ENCODE results near the gene CARTPT.

The CARTPT gene

GRCh38 chr5:71705421-71705820 lies 13.7 kb upstream of the CARTPT start:
- H3K27ac ChIP-seq (replicated peaks) = no peak overlapping the region
- TF ChIP-seq SPI1 (IDR thresholded peaks at IDR 0.05; ENCODE audit: borderline replicate concordance, low read depth) = no peak
- TF ChIP-seq CTCF (IDR thresholded peaks at IDR 0.05; ENCODE audit: insufficient read depth, low read length) = no peak
- no peak for TF ChIP-seq REST (IDR thresholded peaks at IDR 0.05; ENCODE audit: insufficient replicate concordance, low read depth)
- TF ChIP-seq GABPA (IDR thresholded peaks at IDR 0.05; ENCODE audit: low read depth) = no peak
- no peak for TF ChIP-seq POLR2AphosphoS5 (IDR thresholded peaks at IDR 0.05; ENCODE audit: low read depth)
- DNase-seq (ENCODE audit: low read depth in 1 of 2, low spot score in 1 of 2) = no peak

GRCh38 chr5:71706906-71707305 lies 12.2 kb upstream of the CARTPT start:
- Histone ChIP-seq H3K4me3 (replicated peaks; ENCODE audit: insufficient read depth, low read length) (no peak overlapping the region), H3K27me3 (ENCODE audit: insufficient read depth, poor library complexity, severe bottlenecking) (no peaks in the 10 kb centered on the region), H3K27ac (replicated peaks) (no peak overlapping the region)
- DNase-seq (ENCODE audit: low read depth in 1 of 2, low spot score in 1 of 2) = no peak
- no peak for TF ChIP-seq SPI1 (IDR thresholded peaks at IDR 0.05; ENCODE audit: borderline replicate concordance, low read depth)
- TF ChIP-seq REST (IDR thresholded peaks at IDR 0.05; ENCODE audit: insufficient replicate concordance, low read depth) = no peak
- TF ChIP-seq POLR2AphosphoS5 (IDR thresholded peaks at IDR 0.05; ENCODE audit: low read depth) = no peak
- no peak for TF ChIP-seq GABPA (IDR thresholded peaks at IDR 0.05; ENCODE audit: low read depth)

More at GRCh38 chr5:71705421-71705820, 13.7 kb upstream of the CARTPT start:
- Histone ChIP-seq H3K4me3 (replicated peaks; ENCODE audit: insufficient read depth, low read length) (no peak overlapping the region), H3K27me3 (ENCODE audit: insufficient read depth, poor library complexity, severe bottlenecking) (no peaks in the 10 kb centered on the region)

GRCh38 chr5:71711610-71712009 lies 7.5 kb upstream of the CARTPT start:
- no peak for DNase-seq (ENCODE audit: low read depth in 1 of 2, low spot score in 1 of 2)
- no peak for TF ChIP-seq REST (IDR thresholded peaks at IDR 0.05; ENCODE audit: insufficient replicate concordance, low read depth)
- TF ChIP-seq POLR2AphosphoS5 (IDR thresholded peaks at IDR 0.05; ENCODE audit: low read depth) = no peak
- TF ChIP-seq GABPA (IDR thresholded peaks at IDR 0.05; ENCODE audit: low read depth) = no peak
- no peak for TF ChIP-seq SPI1 (IDR thresholded peaks at IDR 0.05; ENCODE audit: borderline replicate concordance, low read depth)
- TF ChIP-seq CTCF (IDR thresholded peaks at IDR 0.05; ENCODE audit: insufficient read depth, low read length) = no peak
- H3K4me3 ChIP-seq (replicated peaks; ENCODE audit: insufficient read depth, low read length) = no peak overlapping the region
- H3K27ac ChIP-seq (replicated peaks) = no peak overlapping the region
- no peaks in the 10 kb centered on the region for H3K27me3 ChIP-seq (ENCODE audit: insufficient read depth, poor library complexity, severe bottlenecking)

Data from HL-60 (cell line).